Glomerular endothelial cell (primary cell): ENCODE data around the gene TMEM121B. TPM values are rescaled to one million over a fixed set of nuclear protein-coding genes. Genes with fewer than 3 reads are reported as not detected.

Source experiments
- DNase-seq: peaks from one replicate; pipeline ENCODE4 v3.0.0-alpha.2; 2011; ENCODE audit warnings: low read depth, low spot score; ENCODE audit errors: extremely low read depth
- total RNA-seq: library from RNA; depleted of rRNA; stranded (reverse); fragments of >200 nt; gene quantifications from 2 replicates; pipeline ENCODE4 v1.2.3, GENCODE V29; 2015

Gene TMEM121B
- total RNA-seq, 1 donor from 2014 or later: 0.88 TPM

- no peak for DNase-seq
Observed at GRCh38 chr22:17112491-17113042, 8.6 kb downstream of the TMEM121B start.

- DNase-seq: no peak
Observed at GRCh38 chr22:17110791-17111550, 10.2 kb downstream of the TMEM121B start.

- no peak for DNase-seq
Observed at GRCh38 chr22:17109976-17110375, 11.2 kb downstream of the TMEM121B start.

- no peak for DNase-seq
Observed at GRCh38 chr22:17109113-17109865, 11.9 kb downstream of the TMEM121B start.

GRCh38 chr22:17108256-17109112 lies 12.7 kb downstream of the TMEM121B start:
- DNase-seq: no peak

- no peak for DNase-seq
Observed at GRCh38 chr22:17107547-17107810, 13.7 kb downstream of the TMEM121B start.

GRCh38 chr22:17106785-17107546 lies 14.2 kb downstream of the TMEM121B start:
- no peak for DNase-seq

- no peak for DNase-seq
Observed at GRCh38 chr22:17106161-17106784, 14.9 kb downstream of the TMEM121B start.

GRCh38 chr22:17105143-17106129 lies 15.7 kb downstream of the TMEM121B start:
- DNase-seq: no peak

GRCh38 chr22:17104336-17104935 lies 16.7 kb downstream of the TMEM121B start:
- DNase-seq: no peak

- no peak for DNase-seq
Observed at GRCh38 chr22:17103351-17103750, 17.8 kb downstream of the TMEM121B start.

- DNase-seq: no peak
Observed at GRCh38 chr22:17102297-17102667, 18.9 kb downstream of the TMEM121B start.

GRCh38 chr22:17101475-17102296 lies 19.5 kb downstream of the TMEM121B start:
- DNase-seq: no peak

- no peak for DNase-seq
Observed at GRCh38 chr22:17100621-17101020, 20.5 kb downstream of the TMEM121B start.

GRCh38 chr22:17098379-17098819 lies 22.8 kb downstream of the TMEM121B start:
- no peak for DNase-seq

- DNase-seq: no peak
Observed at GRCh38 chr22:17097701-17098100, 23.5 kb downstream of the TMEM121B start.

GRCh38 chr22:17097062-17097461 lies 24.1 kb downstream of the TMEM121B start:
- no peak for DNase-seq
